Natural killer cell (primary cell): Measurements from ENCODE around the gene SCGB1A1. TPM values are rescaled to one million over a fixed set of nuclear protein-coding genes. Genes with fewer than 3 reads are reported as not detected.
"Not testable (repeated sequence)": the region's sequence is repeated elsewhere in the genome, so short reads cannot be mapped to it uniquely, and the experiment has no call there.

ENCODE experiments used
- ATAC-seq, 3 donors: fragments of 150-1000 bp in 2 of 3; fragments of 200-7000 bp in 1 of 3; cut with Tn5 transposase; 1 replicate in 1 of 3; 2 replicates in 2 of 3; pipeline ENCODE4 v1.10.0; 2021; ENCODE audit warnings: mild to moderate bottlenecking in 2 of 3, moderate library complexity in 2 of 3
- DNase-seq, 2 donors: peaks; one replicate each; pipeline versions ENCODE4 v3.0.0 to v3.0.0-alpha.2; 2013 to 2021; ENCODE audit warnings: mixed read lengths in 1 of 2
- H3K27ac ChIP-seq: one replicate; pipeline ENCODE4 v1.5.1; 2013; ENCODE audit warnings: mild to moderate bottlenecking, low read length
- H3K27me3 ChIP-seq: one replicate; pipeline ENCODE4 v1.6.1; 2013; ENCODE audit warnings: low read length; ENCODE audit not compliant: control insufficient read depth, insufficient read depth
- H3K36me3 ChIP-seq: one replicate; pipeline ENCODE4 v1.6.1; 2013; ENCODE audit warnings: low read length; ENCODE audit not compliant: control insufficient read depth, insufficient read depth
- H3K4me1 ChIP-seq: one replicate; pipeline ENCODE4 v1.6.1; 2013; ENCODE audit warnings: low read length; ENCODE audit not compliant: control insufficient read depth, insufficient read depth
- H3K4me3 ChIP-seq: one replicate; pipeline ENCODE4 v1.5.1; 2013; ENCODE audit warnings: low read length
- H3K9me3 ChIP-seq: one replicate; pipeline ENCODE4 v1.6.1; 2013; ENCODE audit warnings: low read length; ENCODE audit not compliant: control insufficient read depth, insufficient read depth
- H3K27ac Mint-ChIP-seq, 2 donors: one replicate each; pipeline ENCODE4 v1.8.0; 2022; ENCODE audit warnings: mild to moderate bottlenecking in 2 of 2, mixed read lengths in 2 of 2, moderate library complexity in 1 of 2
- H3K27me3 Mint-ChIP-seq, 2 donors: one replicate each; pipeline ENCODE4 v1.8.0; 2022; ENCODE audit warnings: low read depth in 2 of 2, mixed read lengths in 2 of 2
- H3K36me3 Mint-ChIP-seq: one replicate; pipeline ENCODE4 v1.8.0; 2022; ENCODE audit warnings: mixed read lengths
- H3K4me1 Mint-ChIP-seq, 2 donors: one replicate each; pipeline ENCODE4 v1.8.0; 2022; ENCODE audit warnings: mixed read lengths in 2 of 2
- H3K4me3 Mint-ChIP-seq: one replicate; pipeline ENCODE4 v1.8.0; 2022; ENCODE audit warnings: mild to moderate bottlenecking, moderate library complexity, mixed read lengths
- H3K9me3 Mint-ChIP-seq, 2 donors: one replicate each; pipeline ENCODE4 v1.8.0; 2022; ENCODE audit warnings: mixed read lengths in 2 of 2
- WGBS: methylation state at CpG from one replicate; pipeline ENCODE4 v1.1.7; 2013; ENCODE audit warnings: missing lambda C conversion rate; ENCODE audit not compliant: insufficient coverage; 5-methylcytosine and 5-hydroxymethylcytosine counted together
- intact Hi-C: fragments of 100-400 bp; cut with micrococcal nuclease; formaldehyde crosslinking; loops from one replicate; pipeline ENCODE4 v1.14.2; 2022
- total RNA-seq, 4 donors: library from RNA; stranded (reverse); fragments of 120-200 nt in 1 of 4; gene quantifications; one replicate each; pipeline versions ENCODE4 v1.2.3 to v1.2.4, GENCODE V29; 2013 to 2022
- TF ChIP-seq, protein P1 (sequence below): fragments of 200-600 bp; IDR thresholded peaks from one replicate; pipeline ENCODE4 v1.8.0; 2022; ENCODE audit warnings: antibody characterized with exemption

Gene SCGB1A1
- total RNA-seq, 3 donors from 2014 or later (not counting 1 experiment from before 2014, with no cell fraction given): not detected

DNA sequence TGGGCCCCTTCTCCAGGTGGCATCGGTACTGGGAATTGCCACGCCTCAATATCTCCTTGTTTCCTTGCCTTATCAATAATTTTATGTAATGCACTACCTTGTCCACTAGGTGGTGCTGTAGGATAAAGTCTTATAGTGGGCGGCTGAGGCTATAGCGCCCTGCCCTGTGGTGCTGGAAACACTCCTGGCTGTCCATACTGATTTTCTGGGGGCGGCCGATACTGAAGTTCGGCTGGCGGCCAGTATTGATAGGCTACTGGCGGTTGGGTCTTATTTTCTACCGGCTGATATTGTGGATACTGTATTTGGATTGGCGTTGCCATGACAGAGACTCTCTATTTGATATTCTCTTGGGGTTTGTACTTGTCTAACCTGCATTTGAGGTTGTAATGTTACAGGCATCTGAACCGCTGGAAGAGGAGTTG, 38.0 kb upstream of the SCGB1A1 start:
- H3K36me3 Mint-ChIP-seq, H3K27ac Mint-ChIP-seq, H3K4me3 ChIP-seq, H3K27me3 ChIP-seq, H3K9me3 Mint-ChIP-seq, H3K4me3 Mint-ChIP-seq, H3K9me3 ChIP-seq, H3K27me3 Mint-ChIP-seq, H3K27ac ChIP-seq, H3K36me3 ChIP-seq, H3K4me1 ChIP-seq: not testable (repeated sequence)
- DNase-seq (peak; percentile 27 to 85), ATAC-seq (peak; percentile 96 to 97 (median 96))
- WGBS: 14% methylated on average over 12 of the region's 12 CpGs
- intact Hi-C loops: loop anchor here (2.0 kb wide), 1 partner anchor 14 kb away; no protein-coding TSS in a partner anchor
- TF ChIP-seq, protein P1, sequence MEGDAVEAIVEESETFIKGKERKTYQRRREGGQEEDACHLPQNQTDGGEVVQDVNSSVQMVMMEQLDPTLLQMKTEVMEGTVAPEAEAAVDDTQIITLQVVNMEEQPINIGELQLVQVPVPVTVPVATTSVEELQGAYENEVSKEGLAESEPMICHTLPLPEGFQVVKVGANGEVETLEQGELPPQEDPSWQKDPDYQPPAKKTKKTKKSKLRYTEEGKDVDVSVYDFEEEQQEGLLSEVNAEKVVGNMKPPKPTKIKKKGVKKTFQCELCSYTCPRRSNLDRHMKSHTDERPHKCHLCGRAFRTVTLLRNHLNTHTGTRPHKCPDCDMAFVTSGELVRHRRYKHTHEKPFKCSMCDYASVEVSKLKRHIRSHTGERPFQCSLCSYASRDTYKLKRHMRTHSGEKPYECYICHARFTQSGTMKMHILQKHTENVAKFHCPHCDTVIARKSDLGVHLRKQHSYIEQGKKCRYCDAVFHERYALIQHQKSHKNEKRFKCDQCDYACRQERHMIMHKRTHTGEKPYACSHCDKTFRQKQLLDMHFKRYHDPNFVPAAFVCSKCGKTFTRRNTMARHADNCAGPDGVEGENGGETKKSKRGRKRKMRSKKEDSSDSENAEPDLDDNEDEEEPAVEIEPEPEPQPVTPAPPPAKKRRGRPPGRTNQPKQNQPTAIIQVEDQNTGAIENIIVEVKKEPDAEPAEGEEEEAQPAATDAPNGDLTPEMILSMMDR: peak; percentile 88
- H3K4me1 Mint-ChIP-seq: peaks cover 6 to 11% of the 10 kb centered on the region in 2 donors

DNA sequence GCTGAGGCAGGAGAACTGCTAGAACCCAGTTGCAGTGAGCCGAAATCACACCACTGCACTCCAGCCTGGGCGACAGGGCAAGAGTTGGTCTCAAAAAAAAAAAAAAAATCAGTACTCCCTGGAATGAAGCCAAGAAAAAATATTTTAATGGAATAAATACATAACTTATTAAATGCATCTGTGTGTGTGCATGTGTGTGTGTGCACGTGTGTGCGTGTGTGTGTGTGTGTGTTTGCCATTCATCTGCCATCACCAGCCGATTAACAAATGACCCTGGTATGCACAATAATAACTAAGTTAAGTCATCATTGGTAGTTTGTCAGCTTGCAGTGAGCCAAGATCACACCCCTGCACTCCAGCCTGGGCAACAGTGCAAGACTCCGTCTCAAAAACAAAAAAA, 35.0 kb upstream of the SCGB1A1 start:
- H3K4me1 Mint-ChIP-seq: peaks cover 12 to 16% of the 10 kb centered on the region in 2 donors
- Histone ChIP-seq H3K4me3 (no peak overlapping the region), H3K9me3 (no peaks in the 10 kb centered on the region), H3K27me3 (no peaks in the 10 kb centered on the region), H3K36me3 (no peaks in the 10 kb centered on the region), H3K27ac (no peak overlapping the region), H3K4me1 (peaks cover 12% of the 10 kb centered on the region)
- intact Hi-C loops: no loop called here
- ATAC-seq (no peak), DNase-seq (no peak)
- H3K27ac Mint-ChIP-seq: no peak overlapping the region
- TF ChIP-seq, protein P1: no peak
- H3K4me3 Mint-ChIP-seq: no peak overlapping the region
- no peaks in the 10 kb centered on the region for H3K9me3 Mint-ChIP-seq
- H3K36me3 Mint-ChIP-seq: no peaks in the 10 kb centered on the region
- WGBS: 97% methylated on average over 2 of the region's 6 CpGs
- H3K27me3 Mint-ChIP-seq: no peaks in the 10 kb centered on the region

DNA sequence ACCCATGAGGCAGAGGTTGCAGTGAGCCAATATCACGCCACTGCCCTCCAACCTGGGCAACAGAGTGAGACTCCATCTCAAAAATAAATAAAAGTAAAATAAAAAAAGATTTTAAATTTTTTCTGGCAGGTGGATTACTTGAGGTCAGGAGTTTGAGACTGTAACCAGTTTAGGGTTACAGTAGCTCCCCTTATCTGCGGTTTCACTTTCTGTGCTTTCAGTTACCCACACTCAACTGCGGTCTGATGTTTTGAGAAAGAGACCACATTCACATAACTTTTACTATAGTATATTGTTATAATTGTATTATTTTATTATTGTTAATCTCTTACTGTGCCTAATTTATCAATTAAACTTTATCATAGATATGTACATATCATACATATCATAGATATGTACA, 32.8 kb upstream of the SCGB1A1 start:
- H3K27me3 ChIP-seq, H3K27me3 Mint-ChIP-seq, H3K4me3 ChIP-seq, H3K27ac Mint-ChIP-seq, H3K4me3 Mint-ChIP-seq, H3K27ac ChIP-seq, H3K4me1 ChIP-seq, H3K9me3 ChIP-seq, H3K36me3 ChIP-seq, H3K36me3 Mint-ChIP-seq, H3K9me3 Mint-ChIP-seq, intact Hi-C loops, H3K4me1 Mint-ChIP-seq: not testable (repeated sequence)
- ATAC-seq (peak; percentile 65 to 84 (median 68)), DNase-seq (peak in 1 of 2 donors; percentile 63)
- WGBS: no CpG with 5 or more reads among the region's 3 CpGs

DNA sequence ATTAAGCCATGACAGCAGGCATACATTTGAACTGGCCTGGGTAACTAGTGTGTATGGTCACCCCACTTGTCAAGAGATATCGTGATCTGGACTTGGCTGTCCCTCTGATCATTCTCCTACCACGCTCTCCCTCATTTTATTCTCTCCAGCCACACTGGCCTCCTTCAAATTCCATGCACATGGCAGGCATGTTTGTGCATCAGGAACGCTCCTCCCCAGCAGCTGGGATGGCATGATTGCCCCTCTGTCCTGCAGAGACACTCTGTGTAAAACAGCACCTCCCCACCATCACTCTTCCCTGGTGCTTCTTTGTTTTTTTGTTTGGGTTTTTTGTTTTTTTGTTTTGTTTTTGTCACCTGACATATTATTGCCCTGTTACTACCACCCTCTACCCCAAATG, 31.5 kb upstream of the SCGB1A1 start:
- no peaks in the 10 kb centered on the region for H3K9me3 Mint-ChIP-seq
- no peak overlapping the region for H3K27ac ChIP-seq
- no peak overlapping the region for H3K4me3 Mint-ChIP-seq
- no peaks in the 10 kb centered on the region for H3K36me3 ChIP-seq
- H3K4me1 Mint-ChIP-seq: peaks cover 5% of the 10 kb centered on the region in 2 donors
- intact Hi-C loops: no loop called here
- H3K36me3 Mint-ChIP-seq: no peaks in the 10 kb centered on the region
- H3K27me3 Mint-ChIP-seq: no peaks in the 10 kb centered on the region
- no peak for DNase-seq
- H3K27ac Mint-ChIP-seq: no peak overlapping the region
- ATAC-seq: no peak
- H3K4me1 ChIP-seq: peaks cover 7% of the 10 kb centered on the region
- no peaks in the 10 kb centered on the region for H3K9me3 ChIP-seq
- H3K27me3 ChIP-seq: no peaks in the 10 kb centered on the region
- no peak overlapping the region for H3K4me3 ChIP-seq
- TF ChIP-seq, protein P1: no peak
- 98% methylated on average over 3 of the region's 3 CpGs for WGBS
